Stimulated activated CD8-positive, alpha-beta memory T cell treated with anti-CD3 and anti-CD28 coated beads, Interleukin-15, amount 100 ng/mL, for 48 hours (primary cell): Measurements from ENCODE around the gene ARL10.

Source experiments
- DNase-seq, 2 donors: peaks; one replicate each; pipeline ENCODE4 v3.0.0-alpha.2; 2020; ENCODE audit warnings: low read depth in 2 of 2

The ARL10 gene

DNA sequence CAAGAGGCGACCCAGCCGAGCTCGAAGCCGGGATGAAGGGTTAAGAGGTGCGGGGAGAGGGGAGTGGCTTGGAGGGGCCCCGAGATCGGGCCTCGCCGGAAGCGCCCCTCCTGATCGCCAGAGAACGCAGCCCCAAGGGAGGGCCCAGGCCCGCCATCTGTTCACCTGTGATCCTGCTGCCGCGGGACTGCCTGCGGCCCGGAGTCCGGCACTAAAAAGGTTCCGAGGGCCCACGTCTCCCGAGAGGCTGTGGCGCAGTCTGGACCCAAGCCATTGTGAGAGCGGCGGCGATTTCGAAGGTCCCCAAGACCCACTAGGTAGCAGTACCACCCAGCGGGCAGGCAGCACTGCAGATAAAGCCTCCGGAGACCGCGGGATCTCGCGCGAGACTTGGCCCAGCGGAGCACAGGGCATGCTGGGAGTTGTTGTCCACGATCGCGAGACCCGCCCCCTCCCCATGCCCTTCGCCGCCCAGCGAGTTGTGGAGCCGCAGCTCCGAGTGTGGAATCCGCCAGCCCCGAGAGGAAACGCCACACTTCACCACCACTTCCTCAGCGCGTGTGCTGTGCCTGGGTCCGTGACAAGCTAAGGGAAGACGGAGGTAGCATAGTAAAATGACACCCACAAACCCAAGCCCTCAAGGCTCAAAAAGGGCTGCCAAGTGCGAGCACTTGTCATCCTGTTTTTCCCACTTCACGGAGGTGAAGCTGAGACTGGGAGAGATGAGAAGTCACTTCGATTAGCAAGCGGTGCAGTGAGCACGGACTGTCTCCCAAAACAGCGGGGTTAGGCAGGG lies 3.7 kb upstream of the ARL10 start, which contains the start of gene KIAA1191:
Gene KIAA1191 (minus strand): TSS at position 328 of the 796 bp plus-strand sequence. CDS start 2,256 bp downstream, outside the sequence.
- peak; percentile 90 to 91 for DNase-seq

DNA sequence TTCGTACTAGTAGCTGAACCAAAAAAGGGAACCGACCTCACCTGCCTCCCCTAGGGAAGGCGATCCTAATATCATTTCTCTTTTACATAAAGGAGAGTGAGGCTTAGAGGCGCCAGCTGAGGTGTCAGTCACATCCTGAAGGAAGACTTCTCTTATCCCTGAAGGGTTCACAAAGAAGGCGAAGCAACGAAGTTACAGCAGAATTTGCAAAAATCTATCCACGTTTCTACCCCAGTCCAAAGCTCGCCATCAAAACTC lies 3.1 kb upstream of the ARL10 start:
- no peak for DNase-seq

GRCh38 chr5:176364765-176365350 lies 429 bp upstream of the ARL10 start:
- DNase-seq = no peak

DNA sequence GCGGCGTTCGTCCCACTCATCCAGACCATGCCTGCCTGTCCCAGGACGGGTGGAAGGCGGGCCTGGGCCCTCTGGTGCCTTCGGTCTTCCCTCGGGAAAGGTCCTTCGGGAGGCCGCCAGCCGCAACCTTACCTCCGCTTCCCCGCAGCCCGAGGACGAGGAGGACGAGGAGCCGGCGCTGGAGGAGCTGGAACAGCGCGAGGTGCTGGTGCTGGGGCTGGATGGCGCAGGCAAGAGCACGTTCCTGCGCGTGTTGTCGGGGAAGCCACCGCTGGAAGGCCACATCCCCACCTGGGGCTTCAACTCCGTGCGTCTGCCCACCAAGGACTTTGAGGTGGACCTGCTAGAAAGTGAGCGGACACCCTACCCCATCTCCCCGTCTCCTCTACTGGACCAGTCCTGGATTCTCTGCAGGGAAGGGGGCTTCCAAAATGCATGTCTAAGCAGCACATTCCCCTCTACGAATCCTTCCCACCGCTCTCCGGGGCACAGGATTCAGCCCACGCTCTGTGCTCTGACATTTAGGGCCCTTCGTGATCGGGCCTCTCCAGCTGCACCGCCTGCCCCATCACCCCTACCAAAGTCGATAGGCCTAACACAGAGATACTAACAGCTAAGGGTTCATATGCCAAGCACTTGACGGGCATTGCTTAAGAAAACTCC lies 1.1 kb downstream of the ARL10 start:
- DNase-seq = no peak

DNA sequence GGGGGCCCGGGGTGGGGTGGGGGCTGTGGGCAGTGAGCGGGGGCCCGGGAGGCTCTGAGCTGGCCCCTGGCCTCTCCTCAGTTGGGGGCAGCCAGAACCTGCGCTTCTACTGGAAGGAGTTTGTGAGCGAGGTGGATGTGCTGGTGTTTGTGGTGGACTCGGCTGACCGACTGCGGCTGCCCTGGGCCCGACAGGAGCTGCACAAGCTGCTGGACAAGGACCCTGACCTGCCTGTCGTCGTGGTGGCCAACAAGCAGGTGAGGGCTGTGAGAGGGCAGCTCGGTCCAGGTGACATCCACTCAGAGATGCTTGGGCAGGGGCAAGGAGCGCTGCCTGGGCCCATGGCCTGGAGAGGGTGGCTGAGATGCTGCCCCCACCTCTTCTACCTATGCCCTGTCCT lies 3.4 kb downstream of the ARL10 start:
- DNase-seq = no peak

- DNase-seq = no peak
These were observed 4.8 kb downstream of the ARL10 start for GRCh38 chr5:176369934-176370711.

GRCh38 chr5:176371621-176372539 lies 6.6 kb downstream of the ARL10 start:
- no peak for DNase-seq

DNA sequence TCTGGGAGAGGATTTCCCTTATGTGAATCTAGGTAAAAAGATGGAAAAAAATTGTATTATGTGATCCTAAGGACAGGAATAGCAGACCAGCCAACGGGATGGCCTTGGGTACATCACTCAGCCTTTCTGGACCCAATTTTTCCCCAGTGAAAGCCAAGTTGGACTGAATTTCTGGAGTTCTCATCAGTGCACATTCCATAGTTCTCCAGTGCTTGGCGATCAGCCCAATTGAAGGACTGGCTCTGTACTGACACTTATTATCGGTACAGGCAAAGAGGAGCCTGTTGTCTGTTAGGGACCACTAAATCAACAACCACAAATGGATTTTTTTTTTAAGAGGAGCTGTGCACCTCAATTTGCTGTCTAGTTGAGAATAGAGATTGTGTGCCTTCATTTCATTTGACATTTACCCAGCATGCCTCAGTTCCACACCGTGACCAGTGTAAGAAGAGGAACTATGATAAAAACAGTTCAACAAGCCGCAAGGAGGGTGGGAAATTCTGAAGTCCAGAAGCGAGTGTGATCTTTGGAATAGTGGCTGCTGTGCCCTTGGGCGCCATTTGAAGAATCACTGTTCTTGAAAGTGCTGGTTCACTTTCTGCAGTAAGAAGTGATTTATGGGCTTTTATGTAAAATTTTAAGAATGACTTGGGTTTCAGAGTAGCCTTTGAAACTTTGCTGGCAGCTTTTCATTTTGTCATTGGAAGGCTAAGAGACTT lies 8.0 kb downstream of the ARL10 start:
- no peak for DNase-seq

GRCh38 chr5:176379881-176380280 lies 14.6 kb downstream of the ARL10 start:
- DNase-seq = no peak

- DNase-seq = no peak
These were observed 16.1 kb downstream of the ARL10 start for GRCh38 chr5:176381423-176381822.

DNA sequence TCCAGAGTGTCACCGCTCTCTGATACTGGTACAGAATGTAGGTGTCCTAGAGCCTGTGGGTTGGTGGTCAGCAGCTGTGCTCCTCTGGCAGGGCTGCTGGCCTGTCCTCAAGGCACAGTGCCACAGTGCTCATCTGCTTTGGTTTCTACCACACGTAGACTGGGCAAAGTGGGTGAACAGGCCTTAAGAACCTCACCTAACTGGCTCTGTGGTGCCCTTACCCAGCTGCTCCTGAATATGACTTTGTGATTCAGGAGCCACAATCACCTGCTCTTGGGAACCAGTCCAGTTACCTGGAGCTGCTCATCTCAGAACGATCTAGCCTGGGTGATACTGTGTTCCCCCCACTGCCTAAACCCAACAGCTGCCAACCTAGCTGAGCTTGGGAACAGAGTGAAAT lies 16.7 kb downstream of the ARL10 start:
- no peak for DNase-seq

DNA sequence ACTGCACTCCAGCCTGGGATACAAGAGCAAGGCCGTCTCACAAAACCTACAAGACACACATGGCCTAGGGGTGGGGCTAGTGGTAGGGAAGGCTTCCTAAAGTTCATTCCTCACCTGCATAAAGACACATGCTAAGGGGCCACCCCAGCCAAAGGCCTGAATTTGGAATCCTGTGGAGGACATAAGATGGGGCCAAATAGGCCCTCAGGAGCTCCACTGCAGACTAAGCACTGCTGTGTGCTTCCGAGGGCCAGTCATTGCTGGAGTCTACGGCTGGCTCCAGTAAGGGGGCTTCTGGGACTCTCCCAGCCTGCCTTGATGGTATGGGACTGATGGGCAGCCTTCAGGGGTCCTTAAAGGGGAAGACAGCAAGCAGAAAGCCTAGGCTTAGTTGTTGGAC lies 17.4 kb downstream of the ARL10 start:
- no peak for DNase-seq

- no peak for DNase-seq
These were observed 18.1 kb downstream of the ARL10 start for GRCh38 chr5:176383248-176383905.

GRCh38 chr5:176383961-176384360 lies 18.7 kb downstream of the ARL10 start:
- no peak for DNase-seq

- no peak for DNase-seq
These were observed 19.2 kb downstream of the ARL10 start for GRCh38 chr5:176384366-176384930.

DNA sequence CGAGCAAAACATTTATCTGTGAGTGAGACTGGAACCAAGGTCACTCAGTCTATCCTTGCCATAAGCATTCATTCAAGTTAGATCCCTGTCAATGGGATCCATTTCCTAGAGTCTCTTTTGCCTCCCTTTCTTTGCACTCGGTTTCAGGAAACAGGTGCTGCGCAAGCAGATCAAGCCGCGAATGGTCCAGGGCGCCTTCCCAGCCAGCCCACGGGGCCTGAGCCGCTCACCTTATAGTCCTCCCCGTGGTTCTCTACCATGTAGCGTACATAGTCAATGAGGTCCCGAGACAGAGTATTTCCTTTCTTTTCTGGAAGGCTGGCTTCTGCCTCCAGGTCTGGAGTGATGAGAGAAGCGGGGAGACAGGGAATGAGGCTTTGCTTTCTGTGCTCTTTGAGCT lies 19.7 kb downstream of the ARL10 start:
- no peak for DNase-seq

DNA sequence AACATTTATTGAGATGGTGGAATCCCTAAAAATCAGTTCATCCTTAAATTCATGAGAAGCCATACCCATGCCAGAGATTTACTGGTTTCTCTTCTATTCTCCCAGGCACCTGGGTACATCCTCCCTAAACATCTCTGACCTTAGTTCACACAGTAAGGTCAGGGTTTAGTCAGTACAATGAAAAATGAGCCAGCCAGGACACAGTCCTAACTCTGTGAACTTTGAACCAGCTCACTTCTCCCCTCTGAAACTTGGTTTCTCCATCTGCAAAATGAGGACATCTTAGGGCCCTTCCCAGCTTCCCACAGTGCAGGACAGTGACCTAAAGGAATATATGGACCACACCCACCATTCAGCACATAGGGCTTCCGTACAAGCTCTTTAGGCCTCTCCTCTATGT lies 21.2 kb downstream of the ARL10 start:
- no peak for DNase-seq

GRCh38 chr5:176387384-176387925 lies 22.2 kb downstream of the ARL10 start:
- no peak for DNase-seq

DNA sequence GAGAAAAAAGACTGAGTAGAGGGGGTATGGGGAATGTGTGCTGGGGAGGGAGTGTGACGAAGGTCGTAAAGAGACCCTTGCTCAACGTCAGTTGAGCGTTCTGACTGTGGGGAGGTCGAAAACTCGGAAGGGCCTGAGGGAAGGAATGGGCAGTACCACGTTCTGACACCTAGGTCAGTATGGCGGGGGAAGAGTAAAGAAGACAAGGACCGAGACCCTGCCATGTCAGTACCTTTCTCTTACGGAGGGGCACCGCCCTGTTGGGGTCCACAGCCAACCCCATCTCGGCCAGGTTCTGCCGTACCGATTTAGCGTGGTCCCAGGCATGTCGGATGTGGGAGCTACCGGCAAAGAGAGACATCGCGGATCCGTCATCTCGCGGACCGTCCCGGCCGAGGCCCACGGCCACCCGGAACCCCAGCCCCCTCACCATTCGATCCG lies 22.7 kb downstream of the ARL10 start:
- DNase-seq = no peak
